Caki2 (cell line): ENCODE measurements around the gene BTAF1. TPM values are rescaled to one million over a fixed set of nuclear protein-coding genes. Genes with fewer than 3 reads are reported as not detected.

Experiments used
- DNase-seq: peaks from one replicate; pipeline ENCODE4 v3.0.0-alpha.2; 2015; ENCODE audit warnings: low read depth
- in situ Hi-C: cut with HindIII; loops from 2 replicates; pipeline ENCODE4 v1.10.0; 2016; ENCODE audit warnings: low sequenced_read_pairs, low pct_unique_long_range_greater_than_20kb, mixed read lengths
- total RNA-seq: library from RNA; depleted of rRNA; stranded (reverse); fragments of >200 nt; shearing (Covaris generic); gene quantifications from 2 replicates; pipeline ENCODE4 v1.2.3, GENCODE V29; 2014; ENCODE audit warnings: low replicate concordance; rRNA removed

Gene BTAF1
- total RNA-seq, 1 experiment from 2014 or later, result 4.4 TPM

DNA sequence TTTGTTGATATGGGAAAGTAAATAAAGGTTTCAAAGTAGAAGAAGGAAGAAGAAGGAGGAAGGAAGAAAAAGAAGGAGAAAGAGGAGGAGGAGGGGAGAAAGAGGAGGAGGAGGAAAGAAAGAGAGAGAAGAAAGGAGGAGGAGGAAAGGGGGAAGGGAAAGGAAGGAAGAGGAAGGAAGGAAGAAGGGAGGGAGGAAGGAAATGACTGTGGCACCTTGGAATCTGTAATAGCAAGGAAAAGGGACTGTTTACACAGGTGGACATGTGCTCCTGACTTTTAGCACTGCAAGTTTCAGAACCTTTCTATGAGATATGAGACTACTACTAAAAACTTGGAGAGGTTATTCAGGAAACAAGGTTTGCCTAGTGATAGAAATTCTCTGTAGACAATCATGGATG lies 153.2 kb downstream of the BTAF1 start:
- in situ Hi-C loops, result no loop called here

DNA sequence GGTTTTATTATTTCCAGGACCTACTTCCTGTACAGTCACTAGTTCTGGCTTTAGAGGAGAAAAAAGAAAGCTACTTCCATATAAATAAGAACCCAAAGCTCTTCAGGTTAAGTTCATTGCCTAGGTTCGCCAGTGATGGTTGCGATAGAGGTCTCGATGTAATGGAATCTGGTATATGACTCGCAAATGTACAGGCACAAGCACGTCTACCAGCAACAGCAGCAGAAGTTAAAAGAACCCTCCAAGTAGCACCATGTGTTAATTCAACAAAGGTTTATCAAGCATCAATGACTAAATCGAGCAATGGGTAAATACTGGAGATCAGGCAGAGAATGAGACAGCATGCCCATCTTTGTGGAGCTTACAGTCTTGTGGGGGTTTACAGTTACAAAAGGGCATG lies 155.4 kb downstream of the BTAF1 start:
- in situ Hi-C loops, result no loop called here
- DNase-seq, result no peak

More for the DNA sequence above, 153.2 kb downstream of the BTAF1 start:
- DNase-seq, result no peak

Other genes starting within 250 kb of the BTAF1 start
- gene TNKS2, start 125.3 kb upstream of the BTAF1 start, total RNA-seq, result 11.8 and 13.7 TPM in 2 replicates
- gene FGFBP3, start 14.3 kb upstream of the BTAF1 start, total RNA-seq, result 1.2 and 2.9 TPM in 2 replicates